ENCODE measurements around the gene EVPL.

DNA sequence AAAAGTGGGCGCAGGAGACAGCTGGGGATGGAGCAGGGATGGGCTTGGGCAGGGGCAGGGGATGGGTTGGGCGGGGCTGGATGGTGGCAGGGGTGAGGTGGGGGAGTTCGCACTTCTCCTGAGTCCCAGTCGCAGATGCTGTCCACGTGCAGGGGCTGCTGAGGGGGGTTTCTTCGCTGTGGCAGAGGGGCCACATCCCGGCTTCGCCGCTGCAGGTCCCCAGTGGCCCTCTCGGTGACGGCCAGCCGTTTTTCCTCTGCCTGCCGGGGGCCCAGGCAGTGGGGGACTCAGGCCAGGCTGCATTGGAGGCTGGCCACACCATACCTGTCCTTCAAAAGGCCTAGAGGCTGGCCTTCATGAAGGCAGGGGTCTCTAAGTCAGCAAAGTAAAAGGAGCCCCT, 8.3 kb downstream of the EVPL start:
- TF ChIP-seq POLR2AphosphoS5 (IDR thresholded peaks at IDR 0.05; ENCODE audit: low read depth, low read length), result no peak
- TF ChIP-seq, protein P1, sequence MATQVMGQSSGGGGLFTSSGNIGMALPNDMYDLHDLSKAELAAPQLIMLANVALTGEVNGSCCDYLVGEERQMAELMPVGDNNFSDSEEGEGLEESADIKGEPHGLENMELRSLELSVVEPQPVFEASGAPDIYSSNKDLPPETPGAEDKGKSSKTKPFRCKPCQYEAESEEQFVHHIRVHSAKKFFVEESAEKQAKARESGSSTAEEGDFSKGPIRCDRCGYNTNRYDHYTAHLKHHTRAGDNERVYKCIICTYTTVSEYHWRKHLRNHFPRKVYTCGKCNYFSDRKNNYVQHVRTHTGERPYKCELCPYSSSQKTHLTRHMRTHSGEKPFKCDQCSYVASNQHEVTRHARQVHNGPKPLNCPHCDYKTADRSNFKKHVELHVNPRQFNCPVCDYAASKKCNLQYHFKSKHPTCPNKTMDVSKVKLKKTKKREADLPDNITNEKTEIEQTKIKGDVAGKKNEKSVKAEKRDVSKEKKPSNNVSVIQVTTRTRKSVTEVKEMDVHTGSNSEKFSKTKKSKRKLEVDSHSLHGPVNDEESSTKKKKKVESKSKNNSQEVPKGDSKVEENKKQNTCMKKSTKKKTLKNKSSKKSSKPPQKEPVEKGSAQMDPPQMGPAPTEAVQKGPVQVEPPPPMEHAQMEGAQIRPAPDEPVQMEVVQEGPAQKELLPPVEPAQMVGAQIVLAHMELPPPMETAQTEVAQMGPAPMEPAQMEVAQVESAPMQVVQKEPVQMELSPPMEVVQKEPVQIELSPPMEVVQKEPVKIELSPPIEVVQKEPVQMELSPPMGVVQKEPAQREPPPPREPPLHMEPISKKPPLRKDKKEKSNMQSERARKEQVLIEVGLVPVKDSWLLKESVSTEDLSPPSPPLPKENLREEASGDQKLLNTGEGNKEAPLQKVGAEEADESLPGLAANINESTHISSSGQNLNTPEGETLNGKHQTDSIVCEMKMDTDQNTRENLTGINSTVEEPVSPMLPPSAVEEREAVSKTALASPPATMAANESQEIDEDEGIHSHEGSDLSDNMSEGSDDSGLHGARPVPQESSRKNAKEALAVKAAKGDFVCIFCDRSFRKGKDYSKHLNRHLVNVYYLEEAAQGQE (IDR thresholded peaks at IDR 0.05; ENCODE audit: insufficient read depth in 1 of 2, low read depth in 2 of 2, low read length in 2 of 2), result no peak
- TF ChIP-seq TAF1 (IDR thresholded peaks at IDR 0.05; ENCODE audit: borderline replicate concordance, insufficient read depth, low read length), result no peak
